Measurements from ENCODE around the gene KRTAP12-2.
"Not testable (repeated sequence)": the region's sequence is repeated elsewhere in the genome, so short reads cannot be mapped to it uniquely, and the experiment has no call there.

The KRTAP12-2 gene

GRCh38 chr21:44684077-44684476 lies 17.4 kb upstream of the KRTAP12-2 start:
- DNase-seq (ENCODE audit: low read depth in 2 of 2): no peak

- DNase-seq (ENCODE audit: low read depth in 2 of 2): no peak
These were observed 15.9 kb upstream of the KRTAP12-2 start for GRCh38 chr21:44682580-44683151.

- no peak for DNase-seq (ENCODE audit: low read depth in 2 of 2)
These were observed 15.3 kb upstream of the KRTAP12-2 start, which contains the start of gene KRTAP12-1 for GRCh38 chr21:44681861-44682579. KRTAP12-1 (minus strand) TSS chr21:44682163; CDS start chr21:44682123, 40 bp downstream.

GRCh38 chr21:44681152-44681551 lies 14.4 kb upstream of the KRTAP12-2 start:
- DNase-seq (ENCODE audit: low read depth in 2 of 2): no peak

GRCh38 chr21:44677881-44678280 lies 11.2 kb upstream of the KRTAP12-2 start:
- DNase-seq (ENCODE audit: low read depth in 2 of 2): no peak

GRCh38 chr21:44671911-44672310 lies 5.2 kb upstream of the KRTAP12-2 start:
- no peak for DNase-seq (ENCODE audit: low read depth in 2 of 2)

- no peak for DNase-seq (ENCODE audit: low read depth in 2 of 2)
These were observed 4.1 kb upstream of the KRTAP12-2 start for GRCh38 chr21:44670642-44671432.

GRCh38 chr21:44667612-44668011 lies 885 bp upstream of the KRTAP12-2 start:
- DNase-seq (ENCODE audit: low read depth in 2 of 2): no peak

GRCh38 chr21:44664691-44665090 lies 2.0 kb downstream of the KRTAP12-2 start:
- DNase-seq (ENCODE audit: low read depth in 2 of 2): no peak

- not testable (repeated sequence) for DNase-seq (ENCODE audit: low read depth in 2 of 2)
These were observed 5.2 kb downstream of the KRTAP12-2 start for GRCh38 chr21:44661567-44661966.

GRCh38 chr21:44658913-44659595 lies 7.7 kb downstream of the KRTAP12-2 start:
- no peak for DNase-seq (ENCODE audit: low read depth in 2 of 2)

GRCh38 chr21:44658541-44658910 lies 8.2 kb downstream of the KRTAP12-2 start:
- DNase-seq (ENCODE audit: low read depth in 2 of 2): no peak

GRCh38 chr21:44657635-44658540 lies 8.8 kb downstream of the KRTAP12-2 start, which contains the start of gene KRTAP12-3:
KRTAP12-3 (plus strand) TSS chr21:44657932; CDS start chr21:44657980, 48 bp downstream.
- DNase-seq (ENCODE audit: low read depth in 2 of 2): peak in 1 of 2 donors; percentile 20

- no peak for DNase-seq (ENCODE audit: low read depth in 2 of 2)
These were observed 9.9 kb downstream of the KRTAP12-2 start for GRCh38 chr21:44656868-44657267.

- no peak for DNase-seq (ENCODE audit: low read depth in 2 of 2)
These were observed 12.1 kb downstream of the KRTAP12-2 start, which contains the start of gene KRTAP12-4 for GRCh38 chr21:44654576-44655175. KRTAP12-4 (minus strand) TSS chr21:44654659; CDS start chr21:44654614, 45 bp downstream.

GRCh38 chr21:44653656-44654575 lies 12.8 kb downstream of the KRTAP12-2 start:
- no peak for DNase-seq (ENCODE audit: low read depth in 2 of 2)

GRCh38 chr21:44653123-44653522 lies 13.6 kb downstream of the KRTAP12-2 start:
- DNase-seq (ENCODE audit: low read depth in 2 of 2): no peak

GRCh38 chr21:44650973-44651675 lies 15.6 kb downstream of the KRTAP12-2 start:
- DNase-seq (ENCODE audit: low read depth in 2 of 2): no peak
